Measurements from ENCODE around the gene OR52H1. TPM values are rescaled to one million over a fixed set of nuclear protein-coding genes. Genes with fewer than 3 reads are reported as not detected.

OR52H1 gene
- total and polyA plus RNA-seq, 9 of the 15 experiments (the other 6 are each of a cell fraction or from before 2014, with no cell fraction given), result 0.15 TPM; not detected in 8

GRCh38 chr11:5504403-5504921 lies 43.9 kb downstream of the OR52H1 start (continued):
- TF ChIP-seq NR2C1 (IDR thresholded peaks at IDR 0.05), result no peak
- no peak for TF ChIP-seq NR2C1 (tag; IDR thresholded peaks at IDR 0.05)
- TF ChIP-seq NCOA4 (IDR thresholded peaks at IDR 0.05; ENCODE audit: partially characterized antibody), result no peak
- no peak for TF ChIP-seq ZBTB8A (IDR thresholded peaks at IDR 0.05; ENCODE audit: partially characterized antibody)
- no peak for TF ChIP-seq USF1 (CRISPR knock-in tag; IDR thresholded peaks at IDR 0.05)
- TF ChIP-seq NFE2L1 (tag; IDR thresholded peaks at IDR 0.05; ENCODE audit: borderline replicate concordance, low read depth), result no peak
- TF ChIP-seq, protein P1, sequence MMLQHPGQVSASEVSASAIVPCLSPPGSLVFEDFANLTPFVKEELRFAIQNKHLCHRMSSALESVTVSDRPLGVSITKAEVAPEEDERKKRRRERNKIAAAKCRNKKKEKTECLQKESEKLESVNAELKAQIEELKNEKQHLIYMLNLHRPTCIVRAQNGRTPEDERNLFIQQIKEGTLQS (IDR thresholded peaks at IDR 0.05), result no peak
- TF ChIP-seq, protein P1 (CRISPR knock-in tag; conservative IDR thresholded peaks at IDR 0.05), result no peak
- no peak for TF ChIP-seq SP1 (CRISPR knock-in tag; IDR thresholded peaks at IDR 0.05)
- TF ChIP-seq ZNF668 (CRISPR knock-in tag; IDR thresholded peaks at IDR 0.05), result no peak
- no peak for TF ChIP-seq HCFC1 (IDR thresholded peaks at IDR 0.05; ENCODE audit: low read depth, low read length)
- no peak for TF ChIP-seq MGA (IDR thresholded peaks at IDR 0.05)
- TF ChIP-seq E2F4 (CRISPR knock-in tag; IDR thresholded peaks at IDR 0.05; ENCODE audit: low read depth), result no peak
- no peak for TF ChIP-seq SMAD4 (CRISPR knock-in tag; conservative IDR thresholded peaks at IDR 0.05)
